ENCODE results near the gene SMIM5.

The SMIM5 gene

GRCh38 chr17:75642182-75642783 is 9.0 kb downstream of the SMIM5 start:
- DNase-seq: no peak

- DNase-seq: no peak
These were observed 9.8 kb downstream of the SMIM5 start for GRCh38 chr17:75642784-75643642.

GRCh38 chr17:75643643-75644017 is 10.4 kb downstream of the SMIM5 start:
- DNase-seq: no peak

GRCh38 chr17:75645501-75645888 is 12.3 kb downstream of the SMIM5 start:
- DNase-seq: peak; percentile 65 to 85

- DNase-seq: peak; percentile 22 to 62
These were observed 12.8 kb downstream of the SMIM5 start for GRCh38 chr17:75645889-75646637.

GRCh38 chr17:75646638-75646992 is 13.4 kb downstream of the SMIM5 start:
- DNase-seq: no peak

- DNase-seq: no peak
These were observed 13.8 kb downstream of the SMIM5 start for GRCh38 chr17:75647061-75647460.

- no peak for DNase-seq
These were observed 14.7 kb downstream of the SMIM5 start for GRCh38 chr17:75647921-75648320.

GRCh38 chr17:75649687-75650086 is 16.5 kb downstream of the SMIM5 start:
- DNase-seq: no peak

GRCh38 chr17:75650874-75651273 is 17.6 kb downstream of the SMIM5 start:
- DNase-seq: no peak

GRCh38 chr17:75652341-75652740 is 19.1 kb downstream of the SMIM5 start:
- DNase-seq: no peak

- peak; percentile 16 to 46 for DNase-seq
These were observed 19.8 kb downstream of the SMIM5 start for GRCh38 chr17:75652934-75653549.

- no peak for DNase-seq
These were observed 20.9 kb downstream of the SMIM5 start for GRCh38 chr17:75654176-75654575.

GRCh38 chr17:75658237-75658636 is 25.0 kb downstream of the SMIM5 start:
- DNase-seq: no peak

- no peak for DNase-seq
These were observed 28.3 kb downstream of the SMIM5 start for GRCh38 chr17:75661531-75661930.

- DNase-seq: no peak
These were observed 29.3 kb downstream of the SMIM5 start for GRCh38 chr17:75662511-75662910.

GRCh38 chr17:75664099-75664549 is 30.9 kb downstream of the SMIM5 start:
- DNase-seq: no peak

- no peak for DNase-seq
These were observed 32.7 kb downstream of the SMIM5 start for GRCh38 chr17:75665981-75666380.

- peak; percentile 99 for DNase-seq
These were observed 33.9 kb downstream of the SMIM5 start, which contains the start of the genes RECQL5 and SAP30BP for GRCh38 chr17:75666959-75667790. RECQL5 (minus strand) TSS chr17:75667154; CDS start chr17:75666557, 597 bp downstream. SAP30BP (plus strand) TSS chr17:75667338; CDS start chr17:75667373, 35 bp downstream.

GRCh38 chr17:75667825-75668224 is 34.6 kb downstream of the SMIM5 start:
- no peak for DNase-seq

GRCh38 chr17:75668489-75668888 is 35.3 kb downstream of the SMIM5 start:
- DNase-seq: no peak

GRCh38 chr17:75670868-75671267 is 37.6 kb downstream of the SMIM5 start:
- no peak for DNase-seq
